Neural crest cell (in vitro differentiated cells): ENCODE measurements around the gene DYNC1I1. TPM values are rescaled to one million over a fixed set of nuclear protein-coding genes. Genes with fewer than 3 reads are reported as not detected.

Experiments used
- DNase-seq: peaks from one replicate; pipeline ENCODE4 v3.0.0; 2021; ENCODE audit warnings: low read depth, mixed read lengths, low spot score
- H3K27ac Mint-ChIP-seq: one replicate; pipeline ENCODE4 v1.8.0; 2021; ENCODE audit warnings: mild to moderate bottlenecking, mixed read lengths; ENCODE audit not compliant: unreplicated experiment
- H3K27me3 Mint-ChIP-seq: 2 replicates; pipeline ENCODE4 v1.8.0; 2021; ENCODE audit warnings: low read depth, mild to moderate bottlenecking, mixed read lengths
- H3K36me3 Mint-ChIP-seq: 2 replicates; pipeline ENCODE4 v1.8.0; 2021; ENCODE audit warnings: low read depth, mild to moderate bottlenecking, mixed read lengths
- H3K4me1 Mint-ChIP-seq: 2 replicates; pipeline ENCODE4 v1.8.0; 2021; ENCODE audit warnings: mixed read lengths
- H3K4me3 Mint-ChIP-seq: one replicate; pipeline ENCODE4 v1.8.0; 2021; ENCODE audit warnings: mild to moderate bottlenecking, mixed read lengths
- H3K9me3 Mint-ChIP-seq: 2 replicates; pipeline ENCODE4 v1.8.0; 2021; ENCODE audit warnings: mixed read lengths
- total RNA-seq: library from RNA; stranded (reverse); gene quantifications from 2 replicates; pipeline ENCODE4 v1.2.1, GENCODE V29; 2021
- TF ChIP-seq, protein P1 (sequence below): fragments of 200-600 bp; sonication (generic); conservative IDR thresholded peaks from 2 replicates; pipeline ENCODE4 v1.5.0; 2021; ENCODE audit warnings: antibody characterized with exemption, mild to moderate bottlenecking

The DYNC1I1 gene
- total RNA-seq, 1 donor from 2014 or later = 0.79 TPM

DNA sequence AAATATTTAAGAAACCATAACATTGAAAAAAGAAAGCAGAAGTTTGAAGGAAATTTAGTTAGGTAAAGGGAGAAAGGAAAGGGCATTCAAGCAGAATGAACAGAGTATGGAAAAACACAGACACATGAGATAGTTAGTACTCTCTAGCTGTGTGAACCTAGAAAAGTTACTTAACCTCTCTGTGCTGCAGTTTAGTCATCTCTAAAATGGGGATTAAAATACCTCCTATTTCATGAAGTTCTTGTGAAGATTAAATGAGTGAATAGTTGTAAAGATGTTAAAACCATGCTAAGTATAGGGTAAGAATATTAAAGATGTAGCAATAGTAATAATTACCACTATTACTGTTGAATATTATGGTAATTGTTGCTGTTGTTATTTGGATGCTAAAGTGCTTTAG lies 279.9 kb downstream of the DYNC1I1 start:
- Mint-ChIP-seq H3K4me1 (no peaks in the 10 kb centered on the region), H3K27ac (no peak overlapping the region), H3K9me3 (no peaks in the 10 kb centered on the region), H3K36me3 (no peaks in the 10 kb centered on the region), H3K4me3 (no peak overlapping the region), H3K27me3 (peaks cover 36% of the 10 kb centered on the region)
- DNase-seq = no peak
- TF ChIP-seq, protein P1, sequence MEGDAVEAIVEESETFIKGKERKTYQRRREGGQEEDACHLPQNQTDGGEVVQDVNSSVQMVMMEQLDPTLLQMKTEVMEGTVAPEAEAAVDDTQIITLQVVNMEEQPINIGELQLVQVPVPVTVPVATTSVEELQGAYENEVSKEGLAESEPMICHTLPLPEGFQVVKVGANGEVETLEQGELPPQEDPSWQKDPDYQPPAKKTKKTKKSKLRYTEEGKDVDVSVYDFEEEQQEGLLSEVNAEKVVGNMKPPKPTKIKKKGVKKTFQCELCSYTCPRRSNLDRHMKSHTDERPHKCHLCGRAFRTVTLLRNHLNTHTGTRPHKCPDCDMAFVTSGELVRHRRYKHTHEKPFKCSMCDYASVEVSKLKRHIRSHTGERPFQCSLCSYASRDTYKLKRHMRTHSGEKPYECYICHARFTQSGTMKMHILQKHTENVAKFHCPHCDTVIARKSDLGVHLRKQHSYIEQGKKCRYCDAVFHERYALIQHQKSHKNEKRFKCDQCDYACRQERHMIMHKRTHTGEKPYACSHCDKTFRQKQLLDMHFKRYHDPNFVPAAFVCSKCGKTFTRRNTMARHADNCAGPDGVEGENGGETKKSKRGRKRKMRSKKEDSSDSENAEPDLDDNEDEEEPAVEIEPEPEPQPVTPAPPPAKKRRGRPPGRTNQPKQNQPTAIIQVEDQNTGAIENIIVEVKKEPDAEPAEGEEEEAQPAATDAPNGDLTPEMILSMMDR = no peak

DNA sequence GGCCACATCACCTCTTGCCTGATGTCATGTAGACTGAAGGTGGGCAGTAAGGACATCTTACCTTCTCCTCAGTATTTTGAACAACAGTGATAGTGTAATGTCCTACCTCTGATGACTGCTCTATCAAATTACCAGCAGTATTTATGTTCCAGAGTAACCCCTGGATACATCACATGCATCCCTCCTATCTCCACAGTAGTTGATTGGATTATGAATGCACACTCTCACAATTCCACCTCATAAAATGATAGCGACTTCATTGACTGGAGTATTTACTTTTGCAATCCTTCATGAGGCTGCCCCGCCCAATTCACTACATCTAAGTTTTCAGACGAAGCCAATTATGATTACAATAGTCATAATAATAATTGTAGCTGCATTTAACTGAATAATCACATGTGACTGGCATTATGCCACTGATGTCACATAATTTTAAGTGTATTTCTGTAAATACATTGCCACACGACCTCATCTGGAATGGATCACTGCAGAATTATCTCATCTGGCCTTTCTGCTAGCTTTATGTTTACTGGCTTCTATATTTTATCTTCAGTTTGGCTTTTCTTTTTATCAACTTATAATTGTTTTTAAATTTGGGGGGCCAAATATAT lies 280.6 kb downstream of the DYNC1I1 start:
- no peaks in the 10 kb centered on the region for H3K4me1 Mint-ChIP-seq
- no peaks in the 10 kb centered on the region for H3K9me3 Mint-ChIP-seq
- H3K36me3 Mint-ChIP-seq = no peaks in the 10 kb centered on the region
- no peak overlapping the region for H3K27ac Mint-ChIP-seq
- no peak overlapping the region for H3K4me3 Mint-ChIP-seq
- TF ChIP-seq, protein P1 = no peak
- H3K27me3 Mint-ChIP-seq = peaks cover 38% of the 10 kb centered on the region
- DNase-seq = no peak

DNA sequence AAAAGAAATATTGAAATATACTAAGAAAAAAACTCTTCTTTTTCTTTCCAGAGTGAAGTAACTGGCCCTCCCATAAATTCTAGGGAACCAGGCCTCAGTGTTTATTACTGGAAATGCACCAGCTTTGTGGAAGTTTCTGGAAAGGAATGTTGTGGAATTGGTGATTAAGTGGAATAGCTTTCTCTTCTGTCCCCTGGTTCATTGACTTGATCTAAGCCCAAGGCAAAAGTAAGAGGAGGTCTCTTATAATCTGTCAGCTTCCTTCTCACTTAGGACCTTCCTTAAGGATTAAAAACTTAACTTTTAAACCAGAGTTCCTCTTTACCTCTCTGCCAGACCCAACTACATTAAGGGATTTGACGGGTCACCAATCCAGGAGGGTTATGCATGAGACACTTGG lies 283.4 kb downstream of the DYNC1I1 start:
- H3K27me3 Mint-ChIP-seq = peaks cover 36% of the 10 kb centered on the region
- TF ChIP-seq, protein P1 = no peak
- H3K36me3 Mint-ChIP-seq = no peaks in the 10 kb centered on the region

DNA sequence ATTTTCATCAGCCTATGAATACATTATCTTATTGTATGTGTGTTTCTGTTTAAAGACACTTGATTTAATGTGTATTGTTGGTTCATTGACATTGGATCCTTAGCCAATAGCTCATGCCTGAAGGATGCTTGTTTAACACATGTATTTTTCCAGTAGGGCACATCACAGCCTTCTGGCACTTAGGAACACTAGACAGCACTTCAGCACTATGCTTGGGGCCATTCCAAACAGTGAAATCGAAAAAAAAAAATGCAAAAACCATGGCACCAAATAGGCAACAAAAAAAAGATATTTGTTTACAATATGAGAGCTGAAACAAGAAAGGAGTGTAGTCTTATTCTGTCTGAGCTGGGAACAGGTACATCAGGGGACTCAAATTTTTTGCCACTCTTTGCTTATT lies 286.7 kb downstream of the DYNC1I1 start:
- no peak overlapping the region for H3K4me3 Mint-ChIP-seq
- H3K27ac Mint-ChIP-seq = no peak overlapping the region
- TF ChIP-seq, protein P1 = no peak
- H3K9me3 Mint-ChIP-seq = no peaks in the 10 kb centered on the region
- DNase-seq = no peak
- H3K27me3 Mint-ChIP-seq = peaks cover 37% of the 10 kb centered on the region
- peaks cover 5% of the 10 kb centered on the region for H3K4me1 Mint-ChIP-seq
- no peaks in the 10 kb centered on the region for H3K36me3 Mint-ChIP-seq

More for the DNA sequence above, 283.4 kb downstream of the DYNC1I1 start:
- H3K4me3 Mint-ChIP-seq = no peak overlapping the region
- H3K9me3 Mint-ChIP-seq = no peaks in the 10 kb centered on the region
- DNase-seq = no peak
- H3K4me1 Mint-ChIP-seq = peaks cover 1% of the 10 kb centered on the region
- H3K27ac Mint-ChIP-seq = no peak overlapping the region

DNA sequence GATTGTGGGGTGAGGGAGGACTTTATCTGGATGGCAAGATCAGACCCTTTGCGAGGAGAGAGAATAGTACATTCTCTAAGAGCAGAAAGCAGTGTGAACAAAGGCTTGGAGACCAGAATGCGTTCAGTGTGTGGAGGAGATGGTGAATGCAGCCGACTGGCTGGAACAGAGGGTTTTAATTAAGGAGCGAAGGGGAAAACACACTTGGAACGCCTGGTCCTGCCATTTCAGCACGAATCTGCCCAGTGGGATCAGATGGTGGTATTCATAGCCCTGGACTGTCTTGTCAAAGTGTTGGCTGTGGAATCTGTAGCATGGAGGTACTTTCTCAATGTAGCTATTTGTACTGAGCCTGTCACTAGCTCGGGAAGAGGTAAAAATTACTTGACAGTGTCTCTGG lies 288.7 kb downstream of the DYNC1I1 start:
- Mint-ChIP-seq H3K4me1 (peaks cover 5% of the 10 kb centered on the region), H3K27me3 (peaks cover 29% of the 10 kb centered on the region), H3K9me3 (no peaks in the 10 kb centered on the region), H3K36me3 (no peaks in the 10 kb centered on the region), H3K27ac (peak overlapping the region; percentile 4), H3K4me3 (no peak overlapping the region)
- no peak for DNase-seq
- TF ChIP-seq, protein P1 = no peak
